Endothelial cell of umbilical vein (primary cell): ENCODE results near the gene LPAR3. TPM values are rescaled to one million over a fixed set of nuclear protein-coding genes. Genes with fewer than 3 reads are reported as not detected.

Experiments
- BruUV-seq: library from RNA; stranded (reverse); fragments of 400-500 nt; replicated peaks from 2 replicates; lab custom pipeline; 2021; lab: Mats Ljungman, UMichigan
- CTCF ChIA-PET: fragments of 300-600, 350-600 bp; sonication (Branson Sonifier 250); formaldehyde crosslinking; loops from one replicate; lab custom pipeline; 2021; ENCODE audit warnings: antibody characterized with exemption, inconsistent platforms; lab: Charles Lee
- POLR2A ChIA-PET: fragments of 300-600, 350-600 bp; sonication (Branson Sonifier 250); formaldehyde crosslinking; loops from one replicate; lab custom pipeline; 2021; ENCODE audit warnings: antibody characterized with exemption, inconsistent platforms; lab: Charles Lee
- DNase-seq: peaks from one replicate; pipeline ENCODE4 v3.0.0-alpha.2; 2011; ENCODE audit warnings: low read depth, low spot score
- FAIRE-seq: peaks from 2 replicates; lab custom pipeline; 2011; peaks lifted over from hg19 to GRCh38; lab: Jason Lieb, UNC
- H2AFZ ChIP-seq: 2 replicates; pipeline ENCODE4 v1.6.0; 2012; ENCODE audit warnings: low read depth, low read length, control low read depth, inconsistent platforms
- H3K27ac ChIP-seq: 2 replicates; pipeline ENCODE4 v1.5.1; 2011; ENCODE audit warnings: low read depth, mild to moderate bottlenecking, control low read depth, low read length, moderate library complexity; ENCODE audit not compliant: insufficient read depth
- H3K27me3 ChIP-seq, 2 experiments: 2 replicates each; pipeline versions ENCODE4 v1.6.0 to v1.6.1; 2011; ENCODE audit warnings: low read length in 2 of 2, mixed read lengths in 1 of 2; ENCODE audit not compliant: control insufficient read depth in 2 of 2, insufficient read depth in 2 of 2
- H3K36me3 ChIP-seq, 2 experiments: 2 replicates in 1 of 2; 3 replicates in 1 of 2; pipeline ENCODE4 v1.5.1; 2011; ENCODE audit warnings: low read length in 2 of 2, mild to moderate bottlenecking in 1 of 2, moderate library complexity in 1 of 2; ENCODE audit not compliant: control insufficient read depth in 2 of 2, insufficient read depth in 2 of 2; ENCODE audit errors: extremely low read depth in 1 of 2
- H3K4me1 ChIP-seq: 3 replicates; pipeline ENCODE4 v1.5.1; 2011; ENCODE audit warnings: mild to moderate bottlenecking, low read length; ENCODE audit not compliant: control insufficient read depth, insufficient read depth; ENCODE audit errors: extremely low read depth
- H3K4me2 ChIP-seq: 2 replicates; pipeline ENCODE4 v1.6.1; 2011; ENCODE audit warnings: low read length, control low read depth, mixed read lengths; ENCODE audit not compliant: insufficient read depth
- H3K4me3 ChIP-seq, 3 experiments: fragments of 200-600 bp in 1 of 3; sonication (generic), shearing (Covaris generic) in 1 of 3; replicated peaks in 1 of 3; 2 replicates each; pipeline ENCODE4 v1.5.1; 2011 to 2016; ENCODE audit warnings: control low read depth in 3 of 3, low read length in 3 of 3, mild to moderate bottlenecking in 2 of 3, inconsistent platforms in 1 of 3, low read depth in 1 of 3, moderate library complexity in 1 of 3; ENCODE audit not compliant: insufficient read depth in 1 of 3
- H3K79me2 ChIP-seq: 2 replicates; pipeline ENCODE4 v1.6.0; 2012; ENCODE audit warnings: low read length, inconsistent platforms; ENCODE audit not compliant: control insufficient read depth, insufficient read depth
- H3K9ac ChIP-seq: replicated peaks from 2 replicates; pipeline ENCODE3; 2011; ENCODE audit warnings: low read length, control low read depth; ENCODE audit not compliant: insufficient read depth; ENCODE audit errors: extremely low read depth
- H3K9me1 ChIP-seq: replicated peaks from 3 replicates; pipeline ENCODE4 v1.6.0; 2011; ENCODE audit warnings: mild to moderate bottlenecking, low read length; ENCODE audit not compliant: control insufficient read depth, insufficient read depth; ENCODE audit errors: extremely low read depth
- H3K9me3 ChIP-seq: replicated peaks from 2 replicates; pipeline ENCODE4 v1.5.1; 2012; ENCODE audit warnings: low read length, inconsistent platforms; ENCODE audit not compliant: control insufficient read depth, insufficient read depth
- H4K20me1 ChIP-seq: replicated peaks from 2 replicates; pipeline ENCODE3; 2011; ENCODE audit warnings: mild to moderate bottlenecking, low read length; ENCODE audit not compliant: control insufficient read depth, insufficient read depth; ENCODE audit errors: extremely low read depth
- CTCF ChIP-seq, 2 donors: IDR thresholded peaks; 1 replicate in 1 of 2; 2 replicates in 1 of 2; pipeline ENCODE4 v1.5.1; 2011; ENCODE audit warnings: low read length in 2 of 2, mild to moderate bottlenecking in 2 of 2, moderate library complexity in 2 of 2, control low read depth in 1 of 2, inconsistent platforms in 1 of 2, low read depth in 1 of 2; ENCODE audit not compliant: insufficient read depth in 1 of 2; ENCODE audit errors: extremely low read depth in 1 of 2
- EZH2 ChIP-seq: IDR thresholded peaks from 2 replicates; pipeline ENCODE4 v1.6.1; 2012; ENCODE audit warnings: borderline replicate concordance, low read depth, mild to moderate bottlenecking, moderate library complexity, low read length, inconsistent platforms; ENCODE audit not compliant: severe bottlenecking
- FOS ChIP-seq: IDR thresholded peaks from 2 replicates; pipeline ENCODE4 v1.6.1; 2011; ENCODE audit warnings: mild to moderate bottlenecking, low read length, moderate library complexity, borderline replicate concordance; ENCODE audit not compliant: insufficient read depth
- GATA2 ChIP-seq: IDR thresholded peaks from 2 replicates; pipeline ENCODE4 v1.7.0; 2011; ENCODE audit warnings: low read depth, mild to moderate bottlenecking, moderate library complexity, mixed read lengths, low read length; ENCODE audit not compliant: insufficient read length, insufficient read depth
- JUN ChIP-seq: IDR thresholded peaks from 2 replicates; pipeline ENCODE4 v1.6.1; 2011; ENCODE audit warnings: borderline replicate concordance, low read depth; ENCODE audit not compliant: insufficient read length, insufficient read depth
- MAX ChIP-seq: IDR thresholded peaks from 2 replicates; pipeline ENCODE4 v1.6.1; 2011; ENCODE audit not compliant: insufficient read depth, insufficient read length
- MYC ChIP-seq: IDR thresholded peaks from one replicate; pipeline ENCODE4 v1.6.1; 2011; ENCODE audit warnings: mild to moderate bottlenecking, low read depth, low read length
- POLR2A ChIP-seq: IDR thresholded peaks from 2 replicates; pipeline ENCODE4 v1.6.1; 2012; ENCODE audit warnings: low read depth, mild to moderate bottlenecking, control low read depth, low read length
- POLR2AphosphoS5 ChIP-seq: IDR thresholded peaks from 2 replicates; pipeline ENCODE4 v1.6.1; 2012; ENCODE audit warnings: low read depth, mild to moderate bottlenecking, control low read depth, low read length, moderate library complexity; ENCODE audit not compliant: insufficient read depth
- dilution Hi-C: fragments of 300-500 bp; cut with MboI; formaldehyde crosslinking; loops from one replicate; pipeline ENCODE4 v1.15.0; 2019; ENCODE audit warnings: low sequenced_read_pairs; ENCODE audit not compliant: extremely low pct_ligation_motif_present
- intact Hi-C: fragments of 100-400 bp; cut with micrococcal nuclease; formaldehyde crosslinking; loops from one replicate; pipeline ENCODE4 v1.10.0; 2022
- polyA plus RNA-seq, 4 experiments: library from polyadenylated mRNA; depleted of rRNA in 3 of 4; stranded (reverse) in 3 of 4; unstranded in 1 of 4; fragments of >200 nt; gene quantifications; 2 replicates each; pipeline versions ENCODE4 v1.2.1 to v1.2.3, GENCODE V29; 2011 to 2012; ENCODE audit warnings: missing spikeins in 1 of 4
- total RNA-seq: library from RNA; stranded (reverse); gene quantifications from 2 replicates; pipeline ENCODE4 v1.2.3, GENCODE V29; 2021

Gene LPAR3
- total and polyA plus RNA-seq, 2 donors (not counting 3 experiments of a cell fraction or from before 2014, with no cell fraction given): not detected

GRCh38 chr1:84768634-84769033 is 124.4 kb downstream of the LPAR3 start:
- Histone ChIP-seq H3K36me3 (no peaks in the 10 kb centered on the region), H3K9me1 (no peaks in the 10 kb centered on the region), H3K4me1 (no peaks in the 10 kb centered on the region), H3K4me2 (no peak overlapping the region), H4K20me1 (no peaks in the 10 kb centered on the region), H3K27me3 (peaks cover 25 to 28% of the 10 kb centered on the region in 2 experiments), H3K79me2 (no peaks in the 10 kb centered on the region), H2AFZ (no peak overlapping the region), H3K4me3 (no peak overlapping the region), H3K27ac (no peak overlapping the region), H3K9ac (no peak overlapping the region), H3K9me3 (no peaks in the 10 kb centered on the region)
- no peak for FAIRE-seq
- BruUV-seq: no TSS peak
- POLR2A ChIA-PET: no interaction called here
- dilution Hi-C loops: no loop called here
- DNase-seq: no peak
- TF ChIP-seq MAX (no peak), EZH2 (no peak), MYC (no peak), POLR2AphosphoS5 (no peak), CTCF (IDR thresholded peaks at IDR 0.05; ENCODE audit: extremely low read depth in 1 of 2, insufficient read depth in 1 of 2, low read depth in 1 of 2, low read length in 2 of 2) (no peak), JUN (no peak), GATA2 (no peak), FOS (no peak), POLR2A (no peak)
- CTCF ChIA-PET: no interaction called here
- intact Hi-C loops: no loop called here
